WTC11 (cell line): ENCODE data around the gene BPHL.

ENCODE experiments used
- ETV6 ChIP-seq: sonication (generic); formaldehyde crosslinking; IDR thresholded peaks from 2 replicates; pipeline ENCODE4 v1.8.1; 2022; ENCODE audit warnings: mild to moderate bottlenecking, missing genetic modification reagents
- NFE2L1 ChIP-seq: sonication (generic); formaldehyde crosslinking; IDR thresholded peaks from 2 replicates; pipeline ENCODE4 v1.8.1; 2023; ENCODE audit warnings: missing genetic modification reagents
- NFYB ChIP-seq: sonication (generic); formaldehyde crosslinking; conservative IDR thresholded peaks from 2 replicates; pipeline ENCODE4 v1.8.0; 2022; ENCODE audit warnings: low read depth, missing genetic modification reagents
- TP53 ChIP-seq: sonication (generic); formaldehyde crosslinking; IDR thresholded peaks from 2 replicates; pipeline ENCODE4 v1.8.1; 2023; ENCODE audit warnings: mild to moderate bottlenecking, missing genetic modification reagents
- TF ChIP-seq, protein P1 (sequence below): fragments of 200-600 bp; IDR thresholded peaks from 2 replicates; pipeline ENCODE4 v1.8.0; 2022; ENCODE audit warnings: antibody characterized with exemption
- TF ChIP-seq, protein P2 (sequence below): sonication (generic); formaldehyde crosslinking; conservative IDR thresholded peaks from 2 replicates; pipeline ENCODE4 v1.8.1; 2023; ENCODE audit warnings: mild to moderate bottlenecking, low read depth, missing genetic modification reagents, moderate library complexity
- TF ChIP-seq, protein P3 (sequence below): sonication (generic); formaldehyde crosslinking; conservative IDR thresholded peaks from 2 replicates; pipeline ENCODE4 v1.8.1; 2022; ENCODE audit warnings: mild to moderate bottlenecking, missing genetic modification reagents

DNA sequence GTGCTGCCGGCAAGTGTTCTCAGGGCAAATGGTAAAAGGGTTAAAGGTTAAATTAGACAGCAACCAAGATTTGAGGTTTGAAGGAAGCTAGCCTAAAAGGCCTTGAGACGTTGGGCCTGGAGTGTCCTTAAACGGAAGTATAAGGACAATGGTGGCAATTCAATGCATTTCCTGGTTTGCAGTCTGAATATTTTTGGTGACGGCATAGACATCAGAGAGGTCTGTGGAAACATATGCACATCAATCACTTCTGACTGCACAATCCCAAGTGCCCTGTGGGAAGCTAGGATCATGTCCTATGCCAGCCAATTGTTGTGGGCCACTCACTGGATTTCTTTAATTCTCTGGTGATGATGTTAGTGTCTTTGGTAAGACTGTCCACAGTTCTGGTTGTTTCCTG is 64.6 kb downstream of the BPHL start:
- TF ChIP-seq, protein P1, sequence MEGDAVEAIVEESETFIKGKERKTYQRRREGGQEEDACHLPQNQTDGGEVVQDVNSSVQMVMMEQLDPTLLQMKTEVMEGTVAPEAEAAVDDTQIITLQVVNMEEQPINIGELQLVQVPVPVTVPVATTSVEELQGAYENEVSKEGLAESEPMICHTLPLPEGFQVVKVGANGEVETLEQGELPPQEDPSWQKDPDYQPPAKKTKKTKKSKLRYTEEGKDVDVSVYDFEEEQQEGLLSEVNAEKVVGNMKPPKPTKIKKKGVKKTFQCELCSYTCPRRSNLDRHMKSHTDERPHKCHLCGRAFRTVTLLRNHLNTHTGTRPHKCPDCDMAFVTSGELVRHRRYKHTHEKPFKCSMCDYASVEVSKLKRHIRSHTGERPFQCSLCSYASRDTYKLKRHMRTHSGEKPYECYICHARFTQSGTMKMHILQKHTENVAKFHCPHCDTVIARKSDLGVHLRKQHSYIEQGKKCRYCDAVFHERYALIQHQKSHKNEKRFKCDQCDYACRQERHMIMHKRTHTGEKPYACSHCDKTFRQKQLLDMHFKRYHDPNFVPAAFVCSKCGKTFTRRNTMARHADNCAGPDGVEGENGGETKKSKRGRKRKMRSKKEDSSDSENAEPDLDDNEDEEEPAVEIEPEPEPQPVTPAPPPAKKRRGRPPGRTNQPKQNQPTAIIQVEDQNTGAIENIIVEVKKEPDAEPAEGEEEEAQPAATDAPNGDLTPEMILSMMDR = no peak
- no peak for TF ChIP-seq TP53 (CRISPR knock-in tag)
- no peak for TF ChIP-seq NFE2L1 (CRISPR knock-in tag)
- TF ChIP-seq, protein P2, sequence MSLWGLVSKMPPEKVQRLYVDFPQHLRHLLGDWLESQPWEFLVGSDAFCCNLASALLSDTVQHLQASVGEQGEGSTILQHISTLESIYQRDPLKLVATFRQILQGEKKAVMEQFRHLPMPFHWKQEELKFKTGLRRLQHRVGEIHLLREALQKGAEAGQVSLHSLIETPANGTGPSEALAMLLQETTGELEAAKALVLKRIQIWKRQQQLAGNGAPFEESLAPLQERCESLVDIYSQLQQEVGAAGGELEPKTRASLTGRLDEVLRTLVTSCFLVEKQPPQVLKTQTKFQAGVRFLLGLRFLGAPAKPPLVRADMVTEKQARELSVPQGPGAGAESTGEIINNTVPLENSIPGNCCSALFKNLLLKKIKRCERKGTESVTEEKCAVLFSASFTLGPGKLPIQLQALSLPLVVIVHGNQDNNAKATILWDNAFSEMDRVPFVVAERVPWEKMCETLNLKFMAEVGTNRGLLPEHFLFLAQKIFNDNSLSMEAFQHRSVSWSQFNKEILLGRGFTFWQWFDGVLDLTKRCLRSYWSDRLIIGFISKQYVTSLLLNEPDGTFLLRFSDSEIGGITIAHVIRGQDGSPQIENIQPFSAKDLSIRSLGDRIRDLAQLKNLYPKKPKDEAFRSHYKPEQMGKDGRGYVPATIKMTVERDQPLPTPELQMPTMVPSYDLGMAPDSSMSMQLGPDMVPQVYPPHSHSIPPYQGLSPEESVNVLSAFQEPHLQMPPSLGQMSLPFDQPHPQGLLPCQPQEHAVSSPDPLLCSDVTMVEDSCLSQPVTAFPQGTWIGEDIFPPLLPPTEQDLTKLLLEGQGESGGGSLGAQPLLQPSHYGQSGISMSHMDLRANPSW (CRISPR knock-in tag) = no peak
- no peak for TF ChIP-seq NFYB
- no peak for TF ChIP-seq ETV6 (CRISPR knock-in tag)
- TF ChIP-seq, protein P3, sequence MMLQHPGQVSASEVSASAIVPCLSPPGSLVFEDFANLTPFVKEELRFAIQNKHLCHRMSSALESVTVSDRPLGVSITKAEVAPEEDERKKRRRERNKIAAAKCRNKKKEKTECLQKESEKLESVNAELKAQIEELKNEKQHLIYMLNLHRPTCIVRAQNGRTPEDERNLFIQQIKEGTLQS (CRISPR knock-in tag) = no peak
